ENCODE data around the gene CLDND1. TPM values are rescaled to one million over a fixed set of nuclear protein-coding genes. Genes with fewer than 3 reads are reported as not detected.
A peak's percentile ranks its signal among the peaks of the same experiment; 100 is the strongest.

The CLDND1 gene
- polyA plus RNA-seq, 1 donor from 2014 or later, result 39.8 TPM

GRCh38 chr3:98536456-98537017 lies 13.8 kb upstream of the CLDND1 start:
- peaks cover under 1% of the 10 kb centered on the region for H3K36me3 Mint-ChIP-seq
- no peaks in the 10 kb centered on the region for H3K27me3 Mint-ChIP-seq
- H3K4me1 Mint-ChIP-seq, result peaks cover 13 to 18% (median 13%) of the 10 kb centered on the region in 3 donors
- H3K9me3 Mint-ChIP-seq, result no peaks in the 10 kb centered on the region
- H3K27ac Mint-ChIP-seq, result peak overlapping the region; percentile 1 to 23 (median 7)
- H3K4me3 Mint-ChIP-seq, result peak overlapping the region; percentile 7 to 86 (median 51)

GRCh38 chr3:98534734-98535133 lies 12.0 kb upstream of the CLDND1 start:
- H3K27me3 Mint-ChIP-seq, result no peaks in the 10 kb centered on the region
- no peak overlapping the region for H3K27ac Mint-ChIP-seq
- H3K4me1 Mint-ChIP-seq, result peaks cover 12 to 14% (median 14%) of the 10 kb centered on the region in 3 donors
- H3K4me3 Mint-ChIP-seq, result peak overlapping the region in 1 of 4 donors; percentile 42
- no peaks in the 10 kb centered on the region for H3K36me3 Mint-ChIP-seq
- no peaks in the 10 kb centered on the region for H3K9me3 Mint-ChIP-seq

DNA sequence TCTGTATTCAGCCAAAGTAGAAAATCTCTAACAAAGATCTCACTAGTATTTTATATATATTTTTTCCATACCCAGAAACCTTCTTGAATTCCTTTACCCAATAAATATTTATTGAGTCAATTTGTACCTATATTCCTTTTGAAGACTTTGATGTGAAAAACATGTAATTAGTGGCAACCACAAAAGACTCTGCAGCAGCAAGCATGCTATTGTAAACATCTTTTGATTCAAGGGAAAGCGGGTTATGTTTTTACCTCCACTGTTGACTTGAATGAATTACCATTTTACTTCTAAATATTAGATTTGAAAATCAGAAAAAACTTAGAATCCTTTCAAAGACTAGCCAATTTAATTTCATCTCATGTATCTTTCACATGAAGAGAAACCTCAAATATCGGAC lies 11.5 kb upstream of the CLDND1 start:
- Mint-ChIP-seq H3K4me3 (peak overlapping the region in 2 of 4 donors; percentile 12), H3K9me3 (no peaks in the 10 kb centered on the region), H3K27me3 (no peaks in the 10 kb centered on the region), H3K27ac (no peak overlapping the region), H3K36me3 (no peaks in the 10 kb centered on the region), H3K4me1 (peaks cover 12 to 14% (median 14%) of the 10 kb centered on the region in 3 donors)

DNA sequence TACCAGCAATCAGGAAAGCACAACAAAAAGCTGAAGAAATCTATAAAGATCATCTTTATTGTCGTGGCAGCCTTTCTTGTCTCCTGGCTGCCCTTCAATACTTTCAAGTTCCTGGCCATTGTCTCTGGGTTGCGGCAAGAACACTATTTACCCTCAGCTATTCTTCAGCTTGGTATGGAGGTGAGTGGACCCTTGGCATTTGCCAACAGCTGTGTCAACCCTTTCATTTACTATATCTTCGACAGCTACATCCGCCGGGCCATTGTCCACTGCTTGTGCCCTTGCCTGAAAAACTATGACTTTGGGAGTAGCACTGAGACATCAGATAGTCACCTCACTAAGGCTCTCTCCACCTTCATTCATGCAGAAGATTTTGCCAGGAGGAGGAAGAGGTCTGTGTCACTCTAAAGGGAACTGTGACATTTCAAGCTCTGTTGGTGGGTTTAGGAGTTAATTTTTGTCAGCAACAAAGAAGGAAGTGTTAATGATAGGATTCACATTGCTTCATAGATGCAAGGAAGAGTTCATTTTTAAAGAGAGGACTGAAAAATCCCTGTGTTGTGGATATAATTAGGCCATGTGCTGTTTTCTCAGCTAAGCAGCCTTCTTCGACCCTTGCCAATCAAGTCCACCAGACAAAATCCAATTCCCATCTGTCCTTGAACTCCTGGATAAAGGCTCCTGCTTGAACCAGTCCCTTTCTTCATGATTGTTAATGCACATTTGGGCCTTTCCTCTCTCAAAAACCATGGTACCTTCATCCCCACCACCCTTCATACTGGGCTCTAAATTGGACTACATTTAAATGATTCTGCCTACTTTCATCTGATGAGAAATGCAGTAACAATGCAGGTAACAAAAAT lies 10.2 kb upstream of the CLDND1 start:
- H3K36me3 Mint-ChIP-seq, result no peaks in the 10 kb centered on the region
- peak overlapping the region in 1 of 3 donors; percentile 0 for H3K27ac Mint-ChIP-seq
- H3K27me3 Mint-ChIP-seq, result no peaks in the 10 kb centered on the region
- peaks cover 12 to 14% (median 14%) of the 10 kb centered on the region in 3 donors for H3K4me1 Mint-ChIP-seq
- peak overlapping the region; percentile 53 to 85 (median 76) for H3K4me3 Mint-ChIP-seq
- H3K9me3 Mint-ChIP-seq, result no peaks in the 10 kb centered on the region

DNA sequence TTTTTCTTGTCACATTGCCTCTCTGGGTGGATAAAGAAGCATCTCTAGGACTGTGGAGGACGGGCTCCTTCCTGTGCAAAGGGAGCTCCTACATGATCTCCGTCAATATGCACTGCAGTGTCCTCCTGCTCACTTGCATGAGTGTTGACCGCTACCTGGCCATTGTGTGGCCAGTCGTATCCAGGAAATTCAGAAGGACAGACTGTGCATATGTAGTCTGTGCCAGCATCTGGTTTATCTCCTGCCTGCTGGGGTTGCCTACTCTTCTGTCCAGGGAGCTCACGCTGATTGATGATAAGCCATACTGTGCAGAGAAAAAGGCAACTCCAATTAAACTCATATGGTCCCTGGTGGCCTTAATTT lies 9.6 kb upstream of the CLDND1 start:
- H3K36me3 Mint-ChIP-seq, result no peaks in the 10 kb centered on the region
- H3K27me3 Mint-ChIP-seq, result no peaks in the 10 kb centered on the region
- peak overlapping the region; percentile 53 to 85 (median 76) for H3K4me3 Mint-ChIP-seq
- no peaks in the 10 kb centered on the region for H3K9me3 Mint-ChIP-seq
- H3K4me1 Mint-ChIP-seq, result peaks cover 12 to 14% (median 14%) of the 10 kb centered on the region in 3 donors
- H3K27ac Mint-ChIP-seq, result peak overlapping the region in 1 of 3 donors; percentile 74

DNA sequence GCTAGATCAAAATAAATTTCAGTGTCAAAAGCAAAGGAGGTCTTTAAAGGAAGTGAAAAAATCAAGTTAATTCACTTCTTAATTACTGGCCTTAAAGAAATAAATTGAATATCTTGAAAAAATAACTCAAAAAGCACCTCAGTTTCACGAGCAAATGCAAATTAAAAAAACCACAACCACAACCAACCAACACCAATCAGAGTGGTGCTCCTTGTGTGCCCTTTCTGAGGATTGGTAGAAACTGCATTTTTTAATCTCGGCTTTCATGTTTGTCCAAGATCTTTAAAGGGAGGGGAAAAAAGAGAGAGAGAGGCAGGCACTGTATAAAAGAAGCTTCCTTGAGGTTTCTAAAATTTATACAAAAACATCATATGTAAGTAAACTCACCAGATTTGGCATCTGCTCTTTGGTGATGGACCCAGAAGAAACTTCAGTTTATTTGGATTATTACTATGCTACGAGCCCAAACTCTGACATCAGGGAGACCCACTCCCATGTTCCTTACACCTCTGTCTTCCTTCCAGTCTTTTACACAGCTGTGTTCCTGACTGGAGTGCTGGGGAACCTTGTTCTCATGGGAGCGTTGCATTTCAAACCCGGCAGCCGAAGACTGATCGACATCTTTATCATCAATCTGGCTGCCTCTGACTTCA lies 9.0 kb upstream of the CLDND1 start, which contains the start of gene GPR15:
Gene GPR15, plus strand, starts transcription at position 357 of the 653 bp plus-strand sequence. Its CDS starts 56 bp downstream, at position 413.
- Mint-ChIP-seq H3K36me3 (no peaks in the 10 kb centered on the region), H3K27ac (peak within 1 kb of the TSS; percentile 0 to 74 (median 48)), H3K27me3 (no peaks in the 10 kb centered on the region), H3K4me1 (peaks cover 9 to 12% (median 11%) of the 10 kb centered on the region in 3 donors), H3K9me3 (no peaks in the 10 kb centered on the region), H3K4me3 (peak within 1 kb of the TSS; percentile 53 to 85 (median 76))

DNA sequence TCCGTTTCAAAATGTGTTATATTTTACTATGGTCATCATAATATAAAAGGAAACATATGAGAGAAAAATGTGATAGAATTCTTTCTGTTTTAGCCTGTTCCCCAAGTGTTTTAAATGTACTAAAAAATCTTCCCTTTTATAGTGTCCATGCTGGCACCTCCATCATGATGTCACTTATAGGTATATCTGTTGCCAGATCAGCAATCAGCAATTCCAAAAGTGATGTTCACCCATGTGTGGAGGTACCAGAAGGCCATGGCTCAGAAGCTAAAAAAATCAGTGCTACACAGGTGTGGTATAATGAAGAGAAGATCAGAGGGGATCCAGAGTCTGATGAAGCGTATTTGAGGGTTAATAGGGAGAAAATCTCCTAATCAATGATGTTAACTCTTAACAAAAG lies 8.0 kb upstream of the CLDND1 start:
- no peak overlapping the region for H3K4me3 Mint-ChIP-seq
- H3K27ac Mint-ChIP-seq, result no peak overlapping the region
- H3K36me3 Mint-ChIP-seq, result no peaks in the 10 kb centered on the region
- no peaks in the 10 kb centered on the region for H3K27me3 Mint-ChIP-seq
- no peaks in the 10 kb centered on the region for H3K9me3 Mint-ChIP-seq
- peaks cover 5 to 8% (median 7%) of the 10 kb centered on the region in 3 donors for H3K4me1 Mint-ChIP-seq

DNA sequence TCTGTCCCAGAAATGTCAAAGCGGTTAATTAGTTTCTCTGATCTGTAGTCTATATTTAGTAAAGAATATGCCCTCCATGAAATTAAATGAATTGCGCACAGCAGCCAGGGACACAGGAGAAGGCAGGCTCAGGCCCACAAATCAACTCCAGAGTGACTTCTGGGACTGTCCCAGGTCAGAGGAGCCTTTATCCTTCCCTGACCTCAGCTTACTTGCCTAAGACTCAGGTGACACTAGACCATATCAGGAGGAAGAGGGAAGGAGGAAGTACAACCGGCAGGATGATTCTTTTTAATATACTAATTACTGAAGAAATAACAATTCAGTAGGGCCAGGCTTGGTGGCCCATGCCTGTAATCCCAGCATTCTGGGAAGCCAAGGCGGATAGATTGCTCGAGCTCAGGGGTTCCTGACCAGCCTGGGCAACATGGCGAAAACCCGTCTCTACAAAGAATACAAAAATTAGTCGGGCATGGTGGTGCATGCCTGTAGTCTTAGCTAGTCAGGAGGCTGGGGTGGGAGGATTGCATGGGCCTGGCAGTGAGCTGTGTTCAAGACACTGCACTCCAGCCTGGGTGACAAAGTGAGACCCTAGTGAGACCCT lies 7.3 kb upstream of the CLDND1 start:
- H3K4me3 Mint-ChIP-seq, result peak overlapping the region in 1 of 4 donors; percentile 72
- H3K4me1 Mint-ChIP-seq, result peaks cover 5 to 8% (median 7%) of the 10 kb centered on the region in 3 donors
- H3K9me3 Mint-ChIP-seq, result no peaks in the 10 kb centered on the region
- H3K27ac Mint-ChIP-seq, result no peak overlapping the region
- no peaks in the 10 kb centered on the region for H3K36me3 Mint-ChIP-seq
- H3K27me3 Mint-ChIP-seq, result no peaks in the 10 kb centered on the region

DNA sequence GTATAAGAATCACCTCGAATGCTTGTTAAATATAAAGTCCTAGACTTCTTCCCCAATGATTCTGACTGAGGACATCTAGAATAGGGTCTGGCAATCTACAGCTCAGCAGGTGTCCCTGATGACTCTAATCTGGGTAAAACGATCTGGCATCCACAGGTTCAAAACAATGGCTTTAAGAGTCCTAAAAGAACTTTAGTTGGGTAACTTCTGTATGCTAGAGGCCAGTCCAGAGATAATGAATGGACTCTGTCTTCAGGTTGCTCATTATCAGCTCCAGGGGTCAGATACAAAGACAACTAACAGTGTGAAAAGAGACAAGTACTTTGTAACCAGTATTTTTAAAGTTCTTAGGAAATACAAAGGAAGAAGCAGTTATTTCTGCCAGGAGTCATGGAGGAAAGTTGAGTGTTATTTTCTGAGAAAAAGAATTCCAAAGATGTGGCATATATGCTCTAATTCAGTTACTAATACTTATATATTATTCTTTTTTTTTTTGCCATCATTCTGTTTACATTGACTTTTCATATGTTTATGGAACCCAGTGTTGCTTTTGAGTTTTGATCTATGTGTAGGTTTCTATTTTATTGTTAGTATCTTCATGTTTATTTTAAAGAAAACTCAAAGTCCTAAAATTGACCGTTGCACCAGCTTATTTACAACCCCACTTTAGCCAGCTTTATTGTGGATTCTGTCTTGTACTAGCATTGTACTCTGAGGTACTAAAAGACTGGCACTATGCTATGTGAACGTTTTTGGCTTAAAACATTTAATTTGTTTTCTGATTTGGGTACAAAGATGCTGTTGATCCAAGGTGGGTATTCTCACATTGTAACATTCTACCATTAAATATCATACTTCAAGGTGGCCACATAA lies 6.0 kb upstream of the CLDND1 start:
- no peaks in the 10 kb centered on the region for H3K36me3 Mint-ChIP-seq
- H3K9me3 Mint-ChIP-seq, result no peaks in the 10 kb centered on the region
- peaks cover 5 to 8% (median 7%) of the 10 kb centered on the region in 3 donors for H3K4me1 Mint-ChIP-seq
- H3K27ac Mint-ChIP-seq, result no peak overlapping the region
- H3K4me3 Mint-ChIP-seq, result no peak overlapping the region
- H3K27me3 Mint-ChIP-seq, result no peaks in the 10 kb centered on the region

DNA sequence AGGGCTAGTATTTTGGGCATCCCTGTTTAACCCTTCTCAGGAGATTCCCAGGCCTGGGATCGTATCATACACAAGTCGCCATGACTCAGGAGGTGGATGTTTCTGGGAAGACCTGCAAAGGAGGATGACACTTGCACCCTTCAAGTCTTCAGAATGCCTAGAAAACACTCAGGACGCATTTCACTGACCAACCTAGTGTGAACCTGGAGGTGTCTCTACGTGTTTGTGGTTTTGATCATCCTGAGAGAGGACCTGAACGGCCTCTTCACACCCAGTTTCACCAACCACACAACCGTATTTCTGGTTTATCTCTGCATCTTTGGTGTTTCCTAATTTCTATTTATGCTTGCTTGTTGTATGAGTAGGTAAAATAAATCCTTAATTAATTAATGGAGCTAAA lies 2.8 kb upstream of the CLDND1 start:
- Mint-ChIP-seq H3K4me3 (peak overlapping the region in 1 of 4 donors; percentile 58), H3K9me3 (no peaks in the 10 kb centered on the region), H3K27me3 (no peaks in the 10 kb centered on the region), H3K4me1 (peaks cover 10 to 20% (median 20%) of the 10 kb centered on the region in 3 donors), H3K36me3 (peaks cover 2% of the 10 kb centered on the region), H3K27ac (no peak overlapping the region)

DNA sequence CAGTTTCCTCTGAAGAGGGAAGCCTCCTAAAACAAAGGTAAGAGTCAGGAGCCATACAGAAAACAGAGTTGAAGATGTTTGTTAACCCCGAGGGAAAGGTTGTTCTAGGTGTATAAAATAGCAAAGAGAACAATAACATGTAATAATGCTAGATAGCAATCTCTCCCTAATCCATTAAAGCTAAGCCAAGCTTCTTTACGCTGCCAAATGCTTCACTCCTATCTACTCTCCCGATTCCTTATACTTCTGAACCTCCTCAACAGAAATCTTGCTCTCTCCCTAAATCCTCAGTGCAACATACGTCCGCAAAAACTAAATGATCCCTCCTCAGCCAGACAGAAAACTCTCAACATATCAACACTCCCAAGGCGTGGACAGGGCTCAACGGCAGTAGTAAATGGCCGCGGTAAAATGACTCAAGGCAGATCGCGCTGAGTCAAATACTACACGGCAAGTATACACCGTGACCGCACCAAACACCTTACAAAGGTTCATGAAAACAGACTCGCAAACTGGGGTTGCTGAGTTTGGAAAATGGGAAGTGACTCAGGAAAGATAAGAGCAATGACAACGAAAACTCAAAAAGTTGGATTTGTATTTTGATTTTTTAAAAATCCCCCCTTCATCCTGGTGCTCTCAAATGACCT lies 682 bp downstream of the CLDND1 start:
- Mint-ChIP-seq H3K27me3 (no peaks in the 10 kb centered on the region), H3K9me3 (no peaks in the 10 kb centered on the region), H3K27ac (peak overlapping the region; percentile 7 to 98 (median 74)), H3K4me3 (peak overlapping the region; percentile 71 to 98 (median 95)), H3K36me3 (peaks cover 4% of the 10 kb centered on the region), H3K4me1 (peaks cover 10 to 33% (median 32%) of the 10 kb centered on the region in 3 donors)

DNA sequence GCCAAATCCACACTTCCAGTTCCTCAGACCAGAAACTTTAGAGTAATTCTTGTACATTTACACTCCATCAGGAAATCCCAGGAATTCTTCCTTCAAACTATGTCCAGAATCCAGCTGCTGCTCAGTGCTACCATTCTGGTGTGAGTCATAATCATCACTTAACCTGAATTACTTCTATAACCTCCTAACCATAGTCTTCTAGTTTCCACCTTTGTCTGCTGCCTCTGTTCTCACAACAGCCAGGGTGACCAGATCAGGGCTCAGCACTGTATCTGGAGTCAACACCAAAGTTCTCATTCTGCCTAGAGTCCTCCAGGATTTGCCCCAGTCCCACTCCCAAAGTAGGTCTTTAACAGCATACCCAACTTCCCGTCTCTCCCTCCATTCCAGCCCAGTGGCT lies 3.4 kb downstream of the CLDND1 start:
- no peaks in the 10 kb centered on the region for H3K9me3 Mint-ChIP-seq
- peak overlapping the region in 1 of 3 donors; percentile 77 for H3K27ac Mint-ChIP-seq
- no peaks in the 10 kb centered on the region for H3K27me3 Mint-ChIP-seq
- peaks cover 10% of the 10 kb centered on the region for H3K36me3 Mint-ChIP-seq
- H3K4me3 Mint-ChIP-seq, result peak overlapping the region in 1 of 4 donors; percentile 71
- peaks cover 10 to 33% (median 32%) of the 10 kb centered on the region in 3 donors for H3K4me1 Mint-ChIP-seq

DNA sequence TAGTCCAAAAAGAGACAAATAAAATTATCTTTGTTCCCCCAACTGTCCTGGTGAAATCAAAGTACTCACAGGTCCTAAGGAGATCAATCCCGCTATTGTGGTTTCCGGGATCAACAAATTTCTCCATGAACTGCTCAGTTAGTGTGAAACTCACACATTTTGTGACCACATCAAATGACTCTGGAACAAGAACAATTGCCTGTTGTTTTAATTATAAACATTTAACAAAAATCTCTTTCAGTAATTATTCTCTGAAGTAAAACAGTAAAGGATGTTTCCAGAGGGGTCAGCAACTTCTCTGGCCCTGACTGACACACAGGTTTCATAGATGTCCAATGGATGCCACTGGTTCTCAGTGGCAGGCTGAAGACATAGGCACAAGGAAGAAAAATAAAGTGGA lies 3.9 kb downstream of the CLDND1 start:
- peaks cover 10 to 33% (median 32%) of the 10 kb centered on the region in 3 donors for H3K4me1 Mint-ChIP-seq
- H3K9me3 Mint-ChIP-seq, result no peaks in the 10 kb centered on the region
- peak overlapping the region in 1 of 4 donors; percentile 71 for H3K4me3 Mint-ChIP-seq
- H3K27me3 Mint-ChIP-seq, result no peaks in the 10 kb centered on the region
- peak overlapping the region in 1 of 3 donors; percentile 77 for H3K27ac Mint-ChIP-seq
- H3K36me3 Mint-ChIP-seq, result peaks cover 10% of the 10 kb centered on the region
